ENCODE measurements around the gene SPEG. TPM values are rescaled to one million over a fixed set of nuclear protein-coding genes. Genes with fewer than 3 reads are reported as not detected.

The SPEG gene
- total RNA-seq, 2 experiments from 2014 or later, result 1.3 to 1.4 TPM

GRCh38 chr2:219530048-219530963 is 95.7 kb downstream of the SPEG start:
- intact Hi-C loops (cut with micrococcal nuclease), result loop anchor here (1.0 kb wide), 5 partner anchors 21 to 127 kb away; partner anchors contain the start of gene GMPPA
- Mint-ChIP-seq H3K36me3 (ENCODE audit: low read depth) (no peaks in the 10 kb centered on the region), H3K27ac (no peak overlapping the region), H3K4me3 (no peak overlapping the region), H3K27me3 (ENCODE audit: low read depth) (peaks cover 52% of the 10 kb centered on the region), H3K4me1 (ENCODE audit: low read depth) (no peaks in the 10 kb centered on the region), H3K9me3 (no peaks in the 10 kb centered on the region)
- DNase-seq, result peak; percentile 90
- CTCF ChIA-PET, result interaction anchor here (0.5 to 8.1 kb wide), 44 partner anchors 9 to 434 kb away, joined by 3 to 211 read pairs (median 5); partner anchors contain the start of genes ASIC4, DNPEP and GMPPA

- Mint-ChIP-seq H3K27me3 (ENCODE audit: low read depth) (peaks cover 39% of the 10 kb centered on the region), H3K9me3 (no peaks in the 10 kb centered on the region), H3K4me1 (ENCODE audit: low read depth) (no peaks in the 10 kb centered on the region), H3K27ac (no peak overlapping the region), H3K4me3 (no peak overlapping the region), H3K36me3 (ENCODE audit: low read depth) (no peaks in the 10 kb centered on the region)
- intact Hi-C loops (cut with micrococcal nuclease), result no loop called here
- no peak for DNase-seq
- CTCF ChIA-PET, result interaction anchor here (0.7 to 8.1 kb wide), 8 partner anchors 8 to 180 kb away, joined by 3 to 211 read pairs (median 4); partner anchors contain the start of genes GMPPA and STK11IP
Measured at GRCh38 chr2:219531639-219532377, 97.2 kb downstream of the SPEG start.

- CTCF ChIA-PET, result interaction anchor here (0.9 to 8.1 kb wide), 7 partner anchors 7 to 180 kb away, joined by 3 to 211 read pairs (median 4); partner anchors contain the start of genes GMPPA and STK11IP
- no peaks in the 10 kb centered on the region for H3K4me1 Mint-ChIP-seq (ENCODE audit: low read depth)
- no peaks in the 10 kb centered on the region for H3K9me3 Mint-ChIP-seq
- intact Hi-C loops (cut with micrococcal nuclease), result no loop called here
- no peak overlapping the region for H3K4me3 Mint-ChIP-seq
- H3K36me3 Mint-ChIP-seq (ENCODE audit: low read depth), result no peaks in the 10 kb centered on the region
- H3K27ac Mint-ChIP-seq, result no peak overlapping the region
- no peak for DNase-seq
- H3K27me3 Mint-ChIP-seq (ENCODE audit: low read depth), result peaks cover 34% of the 10 kb centered on the region
Measured at GRCh38 chr2:219532378-219532649, 97.7 kb downstream of the SPEG start.

GRCh38 chr2:219533930-219534661 is 99.5 kb downstream of the SPEG start:
- intact Hi-C loops (cut with micrococcal nuclease), result no loop called here
- DNase-seq, result no peak
- Mint-ChIP-seq H3K27ac (no peak overlapping the region), H3K36me3 (ENCODE audit: low read depth) (peaks cover 4% of the 10 kb centered on the region), H3K4me1 (ENCODE audit: low read depth) (no peaks in the 10 kb centered on the region), H3K27me3 (ENCODE audit: low read depth) (peaks cover 21% of the 10 kb centered on the region), H3K4me3 (no peak overlapping the region), H3K9me3 (no peaks in the 10 kb centered on the region)
- CTCF ChIA-PET, result interaction anchor here (0.6 to 1.1 kb wide), 4 partner anchors 39 to 412 kb away, joined by 3 to 4 read pairs (median 4); a partner anchor contains a TSS

GRCh38 chr2:219536425-219536824 is 101.8 kb downstream of the SPEG start:
- no peak for DNase-seq
- CTCF ChIA-PET, result no interaction called here
- peaks cover 2% of the 10 kb centered on the region for H3K4me1 Mint-ChIP-seq (ENCODE audit: low read depth)
- H3K9me3 Mint-ChIP-seq, result no peaks in the 10 kb centered on the region
- no peak overlapping the region for H3K27ac Mint-ChIP-seq
- intact Hi-C loops (cut with micrococcal nuclease), result no loop called here
- H3K27me3 Mint-ChIP-seq (ENCODE audit: low read depth), result peaks cover under 1% of the 10 kb centered on the region
- peaks cover 9% of the 10 kb centered on the region for H3K36me3 Mint-ChIP-seq (ENCODE audit: low read depth)
- no peak overlapping the region for H3K4me3 Mint-ChIP-seq

GRCh38 chr2:219536967-219537366 is 102.3 kb downstream of the SPEG start:
- Mint-ChIP-seq H3K4me1 (ENCODE audit: low read depth) (peaks cover 5% of the 10 kb centered on the region), H3K27ac (no peak overlapping the region), H3K36me3 (ENCODE audit: low read depth) (peaks cover 9% of the 10 kb centered on the region), H3K4me3 (no peak overlapping the region), H3K9me3 (no peaks in the 10 kb centered on the region), H3K27me3 (ENCODE audit: low read depth) (no peaks in the 10 kb centered on the region)
- CTCF ChIA-PET, result interaction anchor here (5.5 kb wide), 1 partner anchor 8 kb away, joined by 65 read pairs; no protein-coding TSS in a partner anchor
- intact Hi-C loops (cut with micrococcal nuclease), result no loop called here
- DNase-seq, result no peak

GRCh38 chr2:219537657-219538488 is 103.2 kb downstream of the SPEG start:
- CTCF ChIA-PET, result interaction anchor here (0.6 to 5.5 kb wide), 3 partner anchors 9 to 104 kb away, joined by 3 to 65 read pairs (median 3); a partner anchor contains a TSS
- Mint-ChIP-seq H3K9me3 (no peaks in the 10 kb centered on the region), H3K27me3 (ENCODE audit: low read depth) (no peaks in the 10 kb centered on the region), H3K36me3 (ENCODE audit: low read depth) (peaks cover 9% of the 10 kb centered on the region), H3K27ac (no peak overlapping the region), H3K4me1 (ENCODE audit: low read depth) (peaks cover 13% of the 10 kb centered on the region), H3K4me3 (no peak overlapping the region)
- no peak for DNase-seq
- intact Hi-C loops (cut with micrococcal nuclease), result no loop called here

GRCh38 chr2:219538504-219538951 is 103.9 kb downstream of the SPEG start:
- DNase-seq, result no peak
- intact Hi-C loops (cut with micrococcal nuclease), result no loop called here
- Mint-ChIP-seq H3K4me1 (ENCODE audit: low read depth) (peaks cover 13% of the 10 kb centered on the region), H3K27me3 (ENCODE audit: low read depth) (no peaks in the 10 kb centered on the region), H3K9me3 (no peaks in the 10 kb centered on the region), H3K27ac (no peak overlapping the region), H3K36me3 (ENCODE audit: low read depth) (peaks cover 9% of the 10 kb centered on the region), H3K4me3 (no peak overlapping the region)
- CTCF ChIA-PET, result interaction anchor here (0.6 to 6.0 kb wide), 4 partner anchors 9 to 103 kb away, joined by 3 to 65 read pairs (median 30); a partner anchor contains a TSS

- Mint-ChIP-seq H3K27me3 (ENCODE audit: low read depth) (no peaks in the 10 kb centered on the region), H3K27ac (no peak overlapping the region), H3K36me3 (ENCODE audit: low read depth) (peaks cover 9% of the 10 kb centered on the region), H3K4me1 (ENCODE audit: low read depth) (peaks cover 13% of the 10 kb centered on the region), H3K4me3 (no peak overlapping the region), H3K9me3 (no peaks in the 10 kb centered on the region)
- intact Hi-C loops (cut with micrococcal nuclease), result no loop called here
- DNase-seq, result no peak
- CTCF ChIA-PET, result interaction anchor here (0.6 to 6.0 kb wide), 5 partner anchors 10 to 147 kb away, joined by 3 to 65 read pairs (median 55); no protein-coding TSS in a partner anchor
Measured at GRCh38 chr2:219538956-219539788, 104.5 kb downstream of the SPEG start.

- Mint-ChIP-seq H3K27me3 (ENCODE audit: low read depth) (peaks cover 3% of the 10 kb centered on the region), H3K4me3 (no peak overlapping the region)
Measured at GRCh38 chr2:219539926-219540678, 105.5 kb downstream of the SPEG start.

More at GRCh38 chr2:219539926-219540678, 105.5 kb downstream of the SPEG start:
- intact Hi-C loops (cut with micrococcal nuclease), result loop anchor here (5.0 kb wide), 2 partner anchors 293 to 363 kb away; partner anchors contain the start of genes CNPPD1, GLB1L, RETREG2 and STK16
- no peak for DNase-seq
- Mint-ChIP-seq H3K36me3 (ENCODE audit: low read depth) (peaks cover 9% of the 10 kb centered on the region), H3K9me3 (no peaks in the 10 kb centered on the region), H3K27ac (no peak overlapping the region), H3K4me1 (ENCODE audit: low read depth) (peaks cover 20% of the 10 kb centered on the region)
- CTCF ChIA-PET, result interaction anchor here (0.5 to 6.0 kb wide), 16 partner anchors 9 to 150 kb away, joined by 3 to 65 read pairs (median 12); partner anchors contain the start of gene STK11IP

Measured in activated naive CD4-positive, alpha-beta T cell treated with anti-CD3 and anti-CD28 coated beads for 36 hours (primary cell).